ENCODE measurements around the gene NDUFS6.

NDUFS6 gene

GRCh38 chr5:1760231-1760630 lies 41.0 kb upstream of the NDUFS6 start:
- TF ChIP-seq, protein P1, sequence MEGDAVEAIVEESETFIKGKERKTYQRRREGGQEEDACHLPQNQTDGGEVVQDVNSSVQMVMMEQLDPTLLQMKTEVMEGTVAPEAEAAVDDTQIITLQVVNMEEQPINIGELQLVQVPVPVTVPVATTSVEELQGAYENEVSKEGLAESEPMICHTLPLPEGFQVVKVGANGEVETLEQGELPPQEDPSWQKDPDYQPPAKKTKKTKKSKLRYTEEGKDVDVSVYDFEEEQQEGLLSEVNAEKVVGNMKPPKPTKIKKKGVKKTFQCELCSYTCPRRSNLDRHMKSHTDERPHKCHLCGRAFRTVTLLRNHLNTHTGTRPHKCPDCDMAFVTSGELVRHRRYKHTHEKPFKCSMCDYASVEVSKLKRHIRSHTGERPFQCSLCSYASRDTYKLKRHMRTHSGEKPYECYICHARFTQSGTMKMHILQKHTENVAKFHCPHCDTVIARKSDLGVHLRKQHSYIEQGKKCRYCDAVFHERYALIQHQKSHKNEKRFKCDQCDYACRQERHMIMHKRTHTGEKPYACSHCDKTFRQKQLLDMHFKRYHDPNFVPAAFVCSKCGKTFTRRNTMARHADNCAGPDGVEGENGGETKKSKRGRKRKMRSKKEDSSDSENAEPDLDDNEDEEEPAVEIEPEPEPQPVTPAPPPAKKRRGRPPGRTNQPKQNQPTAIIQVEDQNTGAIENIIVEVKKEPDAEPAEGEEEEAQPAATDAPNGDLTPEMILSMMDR (IDR thresholded peaks at IDR 0.05; ENCODE audit: insufficient read depth, low read length): no peak
- TF ChIP-seq, protein P2, sequence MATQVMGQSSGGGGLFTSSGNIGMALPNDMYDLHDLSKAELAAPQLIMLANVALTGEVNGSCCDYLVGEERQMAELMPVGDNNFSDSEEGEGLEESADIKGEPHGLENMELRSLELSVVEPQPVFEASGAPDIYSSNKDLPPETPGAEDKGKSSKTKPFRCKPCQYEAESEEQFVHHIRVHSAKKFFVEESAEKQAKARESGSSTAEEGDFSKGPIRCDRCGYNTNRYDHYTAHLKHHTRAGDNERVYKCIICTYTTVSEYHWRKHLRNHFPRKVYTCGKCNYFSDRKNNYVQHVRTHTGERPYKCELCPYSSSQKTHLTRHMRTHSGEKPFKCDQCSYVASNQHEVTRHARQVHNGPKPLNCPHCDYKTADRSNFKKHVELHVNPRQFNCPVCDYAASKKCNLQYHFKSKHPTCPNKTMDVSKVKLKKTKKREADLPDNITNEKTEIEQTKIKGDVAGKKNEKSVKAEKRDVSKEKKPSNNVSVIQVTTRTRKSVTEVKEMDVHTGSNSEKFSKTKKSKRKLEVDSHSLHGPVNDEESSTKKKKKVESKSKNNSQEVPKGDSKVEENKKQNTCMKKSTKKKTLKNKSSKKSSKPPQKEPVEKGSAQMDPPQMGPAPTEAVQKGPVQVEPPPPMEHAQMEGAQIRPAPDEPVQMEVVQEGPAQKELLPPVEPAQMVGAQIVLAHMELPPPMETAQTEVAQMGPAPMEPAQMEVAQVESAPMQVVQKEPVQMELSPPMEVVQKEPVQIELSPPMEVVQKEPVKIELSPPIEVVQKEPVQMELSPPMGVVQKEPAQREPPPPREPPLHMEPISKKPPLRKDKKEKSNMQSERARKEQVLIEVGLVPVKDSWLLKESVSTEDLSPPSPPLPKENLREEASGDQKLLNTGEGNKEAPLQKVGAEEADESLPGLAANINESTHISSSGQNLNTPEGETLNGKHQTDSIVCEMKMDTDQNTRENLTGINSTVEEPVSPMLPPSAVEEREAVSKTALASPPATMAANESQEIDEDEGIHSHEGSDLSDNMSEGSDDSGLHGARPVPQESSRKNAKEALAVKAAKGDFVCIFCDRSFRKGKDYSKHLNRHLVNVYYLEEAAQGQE (IDR thresholded peaks at IDR 0.05; ENCODE audit: insufficient replicate concordance, low read depth): no peak
- no peak for TF ChIP-seq POLR2AphosphoS5 (IDR thresholded peaks at IDR 0.05; ENCODE audit: low read depth)
- TF ChIP-seq SPI1 (IDR thresholded peaks at IDR 0.05; ENCODE audit: borderline replicate concordance, low read depth): no peak
- no peak for TF ChIP-seq GABPA (IDR thresholded peaks at IDR 0.05; ENCODE audit: low read depth)
- no peak overlapping the region for H3K4me3 ChIP-seq (replicated peaks; ENCODE audit: insufficient read depth, low read length)
- no peak overlapping the region for H3K27ac ChIP-seq (replicated peaks)
- no peak for DNase-seq (ENCODE audit: low read depth in 1 of 2, low spot score in 1 of 2)
- peaks cover 2% of the 10 kb centered on the region for H3K27me3 ChIP-seq (ENCODE audit: insufficient read depth, poor library complexity, severe bottlenecking)

DNA sequence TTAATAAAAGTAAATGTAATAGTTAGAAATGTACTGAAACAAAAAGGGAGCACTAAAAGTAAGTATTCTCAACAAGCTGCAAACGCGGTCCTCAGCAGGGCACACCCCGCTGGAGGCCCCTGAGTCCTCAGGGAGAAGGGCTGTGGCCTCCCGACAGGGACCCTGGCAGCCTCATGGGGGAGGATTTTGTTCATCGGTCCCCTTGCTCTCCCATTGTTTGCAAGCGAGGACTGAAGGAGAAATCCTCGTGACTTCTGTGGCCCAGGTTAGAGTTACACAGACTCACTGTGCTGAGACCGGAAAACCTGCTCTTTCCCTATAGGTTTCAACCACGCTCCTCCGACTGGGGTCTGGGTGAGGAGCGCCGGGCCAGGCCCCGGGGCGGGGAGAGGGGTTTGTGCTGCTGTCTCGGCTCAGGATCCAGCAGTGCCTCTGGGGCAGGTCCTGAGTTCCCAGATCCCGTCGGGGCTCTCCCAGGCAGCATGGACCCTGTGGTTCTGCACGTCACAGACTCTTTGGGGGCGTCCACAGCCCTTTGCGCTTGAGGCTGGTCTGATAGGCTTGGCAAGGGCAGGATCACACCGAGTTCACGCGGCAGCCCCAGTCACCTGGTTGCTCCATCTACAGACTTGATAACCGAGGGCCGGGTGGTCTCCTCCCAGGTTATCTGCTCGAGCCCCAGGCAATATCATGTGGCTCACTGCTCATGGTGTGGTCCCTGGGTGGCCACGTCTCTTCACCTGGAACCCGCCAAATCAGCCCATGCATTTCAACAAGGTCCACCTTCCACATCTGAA lies 40.4 kb upstream of the NDUFS6 start:
- TF ChIP-seq POLR2AphosphoS5 (IDR thresholded peaks at IDR 0.05; ENCODE audit: low read depth) (no peak), GABPA (IDR thresholded peaks at IDR 0.05; ENCODE audit: low read depth) (no peak), SPI1 (IDR thresholded peaks at IDR 0.05; ENCODE audit: borderline replicate concordance, low read depth) (no peak)
- TF ChIP-seq, protein P1 (IDR thresholded peaks at IDR 0.05; ENCODE audit: insufficient read depth, low read length): no peak
- TF ChIP-seq, protein P2 (IDR thresholded peaks at IDR 0.05; ENCODE audit: insufficient replicate concordance, low read depth): no peak
- Histone ChIP-seq H3K27ac (replicated peaks) (no peak overlapping the region), H3K27me3 (ENCODE audit: insufficient read depth, poor library complexity, severe bottlenecking) (peaks cover 2% of the 10 kb centered on the region), H3K4me3 (replicated peaks; ENCODE audit: insufficient read depth, low read length) (no peak overlapping the region)
- no peak for DNase-seq (ENCODE audit: low read depth in 1 of 2, low spot score in 1 of 2)

GRCh38 chr5:1761453-1761755 lies 39.8 kb upstream of the NDUFS6 start:
- DNase-seq (ENCODE audit: low read depth in 1 of 2, low spot score in 1 of 2): no peak
- H3K4me3 ChIP-seq (replicated peaks; ENCODE audit: insufficient read depth, low read length): no peak overlapping the region
- peaks cover 2% of the 10 kb centered on the region for H3K27me3 ChIP-seq (ENCODE audit: insufficient read depth, poor library complexity, severe bottlenecking)
- H3K27ac ChIP-seq (replicated peaks): no peak overlapping the region
- TF ChIP-seq SPI1 (IDR thresholded peaks at IDR 0.05; ENCODE audit: borderline replicate concordance, low read depth) (no peak), POLR2AphosphoS5 (IDR thresholded peaks at IDR 0.05; ENCODE audit: low read depth) (no peak)

DNA sequence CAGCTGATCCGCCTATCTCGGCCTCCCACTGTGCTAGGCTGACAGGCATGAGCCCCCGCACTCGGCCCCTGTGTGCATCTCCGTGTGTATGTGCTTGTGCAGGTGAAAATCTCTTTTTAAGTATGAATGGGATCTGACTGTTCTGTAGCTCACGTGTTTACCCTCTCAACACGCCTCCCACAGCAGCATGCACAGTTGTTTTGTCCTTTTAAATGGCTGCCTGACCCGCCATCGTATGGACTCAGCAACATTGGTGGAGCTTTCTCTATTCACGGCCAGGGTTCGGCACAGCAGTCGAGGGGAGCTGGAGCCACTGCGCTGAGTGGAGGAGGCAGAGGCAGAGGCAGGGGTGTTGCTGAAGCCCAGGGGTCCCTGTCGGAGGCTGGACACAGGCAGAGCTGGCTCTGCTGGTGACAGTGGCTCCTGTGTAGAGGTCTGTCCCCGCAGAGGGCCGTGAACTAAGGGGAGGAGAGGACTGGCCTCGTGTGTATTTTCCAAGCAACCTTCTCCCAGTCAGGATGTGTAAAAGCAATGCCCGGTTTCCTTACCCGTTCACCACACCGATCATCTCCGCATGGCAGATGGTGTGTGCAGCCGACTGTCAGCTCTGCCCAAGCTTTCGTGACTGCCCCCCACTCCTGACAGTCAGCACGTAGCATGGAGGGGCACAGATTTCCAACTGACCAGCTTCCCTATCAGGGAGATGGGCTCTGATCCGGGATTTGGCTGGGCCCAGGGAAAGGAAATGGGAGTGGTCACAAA lies 38.9 kb upstream of the NDUFS6 start:
- Histone ChIP-seq H3K27me3 (ENCODE audit: insufficient read depth, poor library complexity, severe bottlenecking) (peaks cover 2% of the 10 kb centered on the region), H3K4me3 (replicated peaks; ENCODE audit: insufficient read depth, low read length) (no peak overlapping the region), H3K27ac (replicated peaks) (no peak overlapping the region)
- no peak for TF ChIP-seq GABPA (IDR thresholded peaks at IDR 0.05; ENCODE audit: low read depth)
- TF ChIP-seq, protein P1 (IDR thresholded peaks at IDR 0.05; ENCODE audit: insufficient read depth, low read length): no peak
- no peak for DNase-seq (ENCODE audit: low read depth in 1 of 2, low spot score in 1 of 2)

Measured in HL-60 (cell line).